MCF 10A (cell line): Measurements from ENCODE around the gene ITGA11. TPM values are rescaled to one million over a fixed set of nuclear protein-coding genes. Genes with fewer than 3 reads are reported as not detected.

Source experiments
- BruUV-seq: library from RNA; stranded (reverse); fragments of 400-500 nt; replicated peaks from 2 replicates; lab custom pipeline; 2021; lab: Mats Ljungman, UMichigan
- CTCF ChIA-PET: fragments of 300-600 bp; sonication (Branson Sonifier 250); formaldehyde crosslinking; extraction: SDS; loops from one replicate; lab custom pipeline; 2021; ENCODE audit warnings: antibody characterized with exemption, inconsistent platforms; lab: Yijun Ruan, JAX
- POLR2A ChIA-PET: fragments of 300-600, 350-650 bp; sonication (Branson Sonifier 250); formaldehyde crosslinking; extraction: SDS; loops from one replicate; lab custom pipeline; 2020; ENCODE audit warnings: antibody characterized with exemption, inconsistent platforms; lab: Yijun Ruan, JAX
- DNase-seq: peaks from one replicate; pipeline ENCODE4 v3.0.0-alpha.2; 2018; ENCODE audit not compliant: unreplicated experiment
- H3K27ac Mint-ChIP-seq: one replicate; pipeline ENCODE4 v1.8.0; 2022; ENCODE audit warnings: mild to moderate bottlenecking, low read depth, mixed read lengths; ENCODE audit not compliant: unreplicated experiment
- H3K27me3 Mint-ChIP-seq: one replicate; pipeline ENCODE4 v1.8.0; 2022; ENCODE audit warnings: mixed read lengths; ENCODE audit not compliant: insufficient read depth, unreplicated experiment
- H3K36me3 Mint-ChIP-seq: one replicate; pipeline ENCODE4 v1.8.0; 2022; ENCODE audit warnings: mild to moderate bottlenecking, moderate library complexity, mixed read lengths; ENCODE audit not compliant: insufficient read depth, unreplicated experiment
- H3K4me1 Mint-ChIP-seq: one replicate; pipeline ENCODE4 v1.8.0; 2022; ENCODE audit warnings: mixed read lengths; ENCODE audit not compliant: insufficient read depth, unreplicated experiment
- H3K4me3 Mint-ChIP-seq: one replicate; pipeline ENCODE4 v1.8.0; 2022; ENCODE audit warnings: mild to moderate bottlenecking, moderate library complexity, mixed read lengths; ENCODE audit not compliant: unreplicated experiment
- H3K9me3 Mint-ChIP-seq: one replicate; pipeline ENCODE4 v1.8.0; 2022; ENCODE audit warnings: mixed read lengths; ENCODE audit not compliant: unreplicated experiment
- CTCF ChIP-seq: fragments of 200-600 bp; IDR thresholded peaks from one replicate; pipeline ENCODE4 v1.8.0; 2022; ENCODE audit warnings: antibody characterized with exemption, mild to moderate bottlenecking; ENCODE audit not compliant: unreplicated experiment
- intact Hi-C: fragments of 100-400 bp; cut with micrococcal nuclease; formaldehyde crosslinking; loops from 2 replicates; pipeline ENCODE4 v1.14.1; 2022
- total RNA-seq: library from RNA; stranded (reverse); gene quantifications from 2 replicates; pipeline ENCODE4 v1.2.3, GENCODE V29; 2022

ITGA11 gene
- total RNA-seq, 1 experiment from 2014 or later = 0.19 TPM

- Mint-ChIP-seq H3K36me3 (no peaks in the 10 kb centered on the region), H3K4me1 (no peaks in the 10 kb centered on the region), H3K27me3 (no peaks in the 10 kb centered on the region), H3K4me3 (no peak overlapping the region), H3K27ac (no peak overlapping the region), H3K9me3 (no peaks in the 10 kb centered on the region)
- no peak for TF ChIP-seq CTCF
- no peak for DNase-seq
- CTCF ChIA-PET = interaction anchor here (0.6 kb wide), 1 partner anchor 51 kb away, joined by 3 read pairs; no protein-coding TSS in a partner anchor
- intact Hi-C loops = no loop called here
- BruUV-seq = no TSS peak
- POLR2A ChIA-PET = no interaction called here
Observed at GRCh38 chr15:68313501-68314410, 118.2 kb downstream of the ITGA11 start.

GRCh38 chr15:68312701-68313204 is 119.2 kb downstream of the ITGA11 start:
- CTCF ChIA-PET = interaction anchor here (1.1 kb wide), 1 partner anchor 71 kb away, joined by 4 read pairs; no protein-coding TSS in a partner anchor
- H3K27ac Mint-ChIP-seq = no peak overlapping the region

GRCh38 chr15:68311859-68312557 is 120.0 kb downstream of the ITGA11 start:
- H3K4me3 Mint-ChIP-seq = no peak overlapping the region
- intact Hi-C loops = no loop called here
- BruUV-seq = no TSS peak
- DNase-seq = no peak
- H3K4me1 Mint-ChIP-seq = no peaks in the 10 kb centered on the region
- H3K27ac Mint-ChIP-seq = no peak overlapping the region
- no peaks in the 10 kb centered on the region for H3K27me3 Mint-ChIP-seq
- TF ChIP-seq CTCF = no peak
- POLR2A ChIA-PET = no interaction called here
- H3K9me3 Mint-ChIP-seq = no peaks in the 10 kb centered on the region
- no peaks in the 10 kb centered on the region for H3K36me3 Mint-ChIP-seq
- CTCF ChIA-PET = interaction anchor here (0.9 to 1.6 kb wide), 3 partner anchors 29 to 362 kb away, joined by 4 to 5 read pairs (median 4); no protein-coding TSS in a partner anchor

More at GRCh38 chr15:68312701-68313204, 119.2 kb downstream of the ITGA11 start:
- no peaks in the 10 kb centered on the region for H3K4me1 Mint-ChIP-seq
- TF ChIP-seq CTCF = no peak
- BruUV-seq = no TSS peak
- no peak overlapping the region for H3K4me3 Mint-ChIP-seq
- no peaks in the 10 kb centered on the region for H3K36me3 Mint-ChIP-seq
- intact Hi-C loops = no loop called here
- no peak for DNase-seq
- H3K27me3 Mint-ChIP-seq = no peaks in the 10 kb centered on the region
- H3K9me3 Mint-ChIP-seq = no peaks in the 10 kb centered on the region
- POLR2A ChIA-PET = no interaction called here

GRCh38 chr15:68311464-68311835 is 120.5 kb downstream of the ITGA11 start:
- CTCF ChIA-PET = interaction anchor here (0.9 to 1.6 kb wide), 4 partner anchors 30 to 564 kb away, joined by 4 to 5 read pairs (median 4); no protein-coding TSS in a partner anchor
- TF ChIP-seq CTCF = no peak

More at GRCh38 chr15:68311464-68311835, 120.5 kb downstream of the ITGA11 start:
- Mint-ChIP-seq H3K36me3 (no peaks in the 10 kb centered on the region), H3K9me3 (no peaks in the 10 kb centered on the region), H3K27me3 (no peaks in the 10 kb centered on the region), H3K4me1 (peaks cover 4% of the 10 kb centered on the region), H3K27ac (no peak overlapping the region), H3K4me3 (no peak overlapping the region)
- intact Hi-C loops = no loop called here
- no peak for DNase-seq
- POLR2A ChIA-PET = interaction anchor here (0.6 kb wide), 1 partner anchor 33 kb away, joined by 4 read pairs; no protein-coding TSS in a partner anchor
- BruUV-seq = no TSS peak
